ENCODE results near the gene FBXO34.
"Not testable (repeated sequence)": the region's sequence is repeated elsewhere in the genome, so short reads cannot be mapped to it uniquely, and the experiment has no call there.

FBXO34 gene

GRCh38 chr14:55309761-55310365 is 38.6 kb downstream of the FBXO34 start:
- DNase-seq (ENCODE audit: low spot score), result no peak

- not testable (repeated sequence) for DNase-seq (ENCODE audit: low spot score)
Observed at GRCh38 chr14:55312379-55313030, 41.3 kb downstream of the FBXO34 start.

- DNase-seq (ENCODE audit: low spot score), result no peak
Observed at GRCh38 chr14:55313480-55313879, 42.3 kb downstream of the FBXO34 start.

- DNase-seq (ENCODE audit: low spot score), result no peak
Observed at GRCh38 chr14:55314449-55314848, 43.2 kb downstream of the FBXO34 start.

GRCh38 chr14:55316564-55316963 is 45.3 kb downstream of the FBXO34 start:
- DNase-seq (ENCODE audit: low spot score), result no peak

GRCh38 chr14:55317542-55318306 is 46.5 kb downstream of the FBXO34 start:
- no peak for DNase-seq (ENCODE audit: low spot score)

- DNase-seq (ENCODE audit: low spot score), result no peak
Observed at GRCh38 chr14:55318694-55319093, 47.5 kb downstream of the FBXO34 start.

GRCh38 chr14:55323910-55324309 is 52.7 kb downstream of the FBXO34 start:
- no peak for DNase-seq (ENCODE audit: low spot score)

GRCh38 chr14:55324812-55325211 is 53.6 kb downstream of the FBXO34 start:
- no peak for DNase-seq (ENCODE audit: low spot score)

GRCh38 chr14:55327179-55327578 is 56.0 kb downstream of the FBXO34 start:
- no peak for DNase-seq (ENCODE audit: low spot score)

GRCh38 chr14:55328317-55328716 is 57.1 kb downstream of the FBXO34 start:
- no peak for DNase-seq (ENCODE audit: low spot score)

- DNase-seq (ENCODE audit: low spot score), result no peak
Observed at GRCh38 chr14:55329999-55330710, 58.9 kb downstream of the FBXO34 start.

GRCh38 chr14:55332654-55333570 is 61.7 kb downstream of the FBXO34 start:
- no peak for DNase-seq (ENCODE audit: low spot score)

GRCh38 chr14:55333711-55334485 is 62.7 kb downstream of the FBXO34 start:
- DNase-seq (ENCODE audit: low spot score), result no peak

- DNase-seq (ENCODE audit: low spot score), result no peak
Observed at GRCh38 chr14:55336162-55336561, 64.9 kb downstream of the FBXO34 start.

GRCh38 chr14:55336691-55337090 is 65.5 kb downstream of the FBXO34 start:
- no peak for DNase-seq (ENCODE audit: low spot score)

- no peak for DNase-seq (ENCODE audit: low spot score)
Observed at GRCh38 chr14:55339770-55340169, 68.5 kb downstream of the FBXO34 start.

- no peak for DNase-seq (ENCODE audit: low spot score)
Observed at GRCh38 chr14:55340482-55340881, 69.3 kb downstream of the FBXO34 start.

- no peak for DNase-seq (ENCODE audit: low spot score)
Observed at GRCh38 chr14:55341781-55342180, 70.6 kb downstream of the FBXO34 start.

GRCh38 chr14:55344582-55345163 is 73.5 kb downstream of the FBXO34 start:
- not testable (repeated sequence) for DNase-seq (ENCODE audit: low spot score)
